Stimulated activated CD8-positive, alpha-beta memory T cell treated with anti-CD3 and anti-CD28 coated beads, Interleukin-4, amount 100 ng/mL, for 48 hours (primary cell): ENCODE data around the gene WHRN.

Source experiments
- DNase-seq: peaks from one replicate; pipeline ENCODE4 v3.0.0-alpha.2; 2020

WHRN gene

DNA sequence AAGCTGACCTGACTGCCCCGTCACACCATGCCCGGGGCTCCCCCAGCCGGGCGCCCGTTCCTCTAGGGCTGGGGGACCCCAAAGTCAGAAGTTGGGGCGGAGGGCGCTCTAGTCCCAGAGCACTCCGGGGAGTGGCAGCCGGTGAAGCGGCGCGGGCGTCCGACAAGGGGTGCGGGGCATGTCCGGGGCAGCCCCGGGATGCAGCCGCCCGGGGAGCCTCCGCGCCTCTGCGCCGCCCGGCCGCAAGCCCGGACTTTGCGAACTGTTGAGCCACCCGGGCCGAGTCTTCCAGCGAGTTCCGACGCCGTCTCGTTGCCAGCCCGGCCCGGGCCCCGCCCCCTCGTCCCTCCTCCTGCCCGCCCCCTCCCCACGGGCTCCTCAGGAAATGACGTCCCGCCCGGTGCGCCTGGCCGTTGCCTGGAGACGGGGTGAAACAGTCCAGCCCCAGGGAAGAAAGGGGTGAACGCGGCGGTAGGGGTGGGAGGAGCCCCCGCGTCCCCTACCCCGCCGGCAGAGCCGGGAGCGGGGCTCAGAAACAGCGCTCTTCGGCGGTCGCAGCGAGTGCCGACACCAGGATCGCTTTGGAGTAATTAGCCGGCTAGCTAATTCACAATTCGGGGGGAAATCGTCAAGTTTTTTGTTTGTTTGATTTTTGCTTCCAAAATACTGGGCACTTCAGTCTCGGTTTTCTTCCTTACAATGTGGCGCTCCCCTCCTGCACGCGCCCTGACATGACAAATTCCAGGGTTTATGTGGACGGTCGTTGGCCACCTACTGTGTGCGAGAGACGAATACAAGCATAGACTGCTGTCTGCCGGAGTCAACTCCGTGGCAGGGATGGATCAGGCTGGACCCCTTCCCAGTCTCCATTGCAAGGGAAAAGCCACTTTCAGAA lies at the start of gene WHRN:
Gene WHRN, minus strand, starts transcription at position 287 of the 895 bp plus-strand sequence. CDS start 672 bp downstream, outside the sequence.
- peak; percentile 93 for DNase-seq

DNA sequence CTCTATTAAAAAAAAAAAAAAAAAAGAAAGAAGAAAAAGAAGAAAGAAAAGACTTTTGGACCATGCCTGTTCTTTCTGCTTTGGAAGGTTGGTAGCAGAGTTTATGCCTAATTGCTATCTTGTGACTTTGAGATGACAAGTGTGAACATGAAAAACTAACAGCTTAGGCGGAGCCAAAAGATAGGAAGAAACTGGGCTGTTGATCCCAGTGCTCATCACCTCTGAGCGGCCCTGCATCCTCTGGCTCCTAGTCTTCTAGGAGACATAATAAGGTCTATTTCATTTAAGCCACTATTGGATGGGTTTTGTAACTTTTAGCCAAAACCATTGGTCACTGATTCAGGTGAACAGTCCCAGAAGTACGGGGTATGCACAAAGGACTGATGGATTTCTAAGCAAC lies 47.9 kb upstream of the WHRN start:
- no peak for DNase-seq

GRCh38 chr9:114552706-114553105 lies 47.4 kb upstream of the WHRN start:
- no peak for DNase-seq

DNA sequence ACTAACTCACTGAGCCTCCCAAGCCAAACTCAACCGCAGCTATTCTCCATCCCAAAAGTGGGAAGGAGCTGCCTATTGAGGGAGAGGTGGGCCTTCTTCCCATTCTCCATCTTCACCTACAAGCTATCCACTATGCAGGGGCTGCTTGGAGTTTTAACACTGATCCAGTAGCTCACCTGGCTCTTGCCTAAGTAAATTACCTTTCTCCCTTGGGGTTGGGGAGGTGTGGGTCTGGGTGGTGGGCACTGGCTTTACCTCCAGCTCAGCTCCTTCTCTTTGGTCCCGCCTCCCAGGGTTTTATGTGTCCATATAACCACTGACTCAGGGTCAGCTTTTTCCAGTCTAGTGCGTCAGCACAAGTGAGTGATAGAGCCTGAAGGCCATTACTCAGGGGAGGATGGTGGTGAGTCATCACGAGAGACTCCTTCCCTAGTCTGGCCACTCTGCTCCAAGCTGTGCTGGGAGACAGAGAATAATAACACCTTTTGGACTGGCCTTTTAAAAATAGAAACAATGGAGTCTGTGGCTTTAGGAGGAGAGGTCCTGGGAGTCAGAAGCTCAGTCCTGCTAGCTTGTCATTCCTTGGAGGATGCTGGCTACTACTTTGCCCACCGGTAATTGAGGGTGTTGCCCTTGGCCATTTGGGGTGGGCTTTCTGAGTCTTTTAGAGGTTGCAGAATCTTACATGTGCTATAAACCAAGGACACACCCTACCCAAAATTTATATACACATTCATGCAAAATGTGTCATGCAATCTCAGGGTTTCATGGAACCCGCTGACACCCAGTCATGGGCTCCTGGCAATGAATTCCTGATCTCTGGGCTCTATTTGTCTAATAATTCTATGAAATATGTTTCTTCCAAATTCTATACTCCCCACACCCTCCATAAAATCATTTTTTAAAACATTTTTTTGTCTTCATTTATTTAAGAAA lies 46.7 kb upstream of the WHRN start:
- no peak for DNase-seq

DNA sequence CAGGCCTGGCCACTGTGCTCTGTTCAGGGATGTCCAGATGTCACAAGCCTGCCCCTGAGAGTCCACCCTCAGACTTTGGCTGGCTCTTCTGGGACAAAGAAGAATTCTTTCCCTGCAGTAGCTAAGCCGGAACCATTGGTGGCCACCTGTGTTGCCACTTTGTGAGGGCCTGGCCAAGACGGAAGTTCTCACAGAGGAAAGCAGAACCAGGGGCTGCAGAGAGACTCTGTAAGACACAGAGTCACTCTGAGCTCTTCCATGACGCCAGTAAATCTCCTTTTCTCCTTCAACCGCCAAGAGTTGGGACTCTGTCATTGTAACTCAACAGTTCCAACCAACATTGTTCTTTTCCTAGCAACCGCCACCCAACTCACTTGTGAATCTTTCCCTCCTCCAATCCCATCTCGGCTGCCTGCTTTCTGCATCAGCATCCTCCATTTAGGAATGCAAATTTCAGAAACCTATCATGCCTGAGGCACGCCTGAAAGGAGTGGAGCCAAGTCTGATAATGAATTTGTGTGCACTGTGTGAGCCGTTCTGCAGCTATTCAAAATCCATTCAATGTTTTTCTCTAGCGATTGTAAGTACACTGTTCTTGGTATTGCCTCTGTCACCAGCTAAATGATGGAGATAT lies 44.5 kb upstream of the WHRN start:
- no peak for DNase-seq

- no peak for DNase-seq
Observed at GRCh38 chr9:114546851-114547250, 41.6 kb upstream of the WHRN start.

- DNase-seq = no peak
Observed at GRCh38 chr9:114545055-114545454, 39.8 kb upstream of the WHRN start.

DNA sequence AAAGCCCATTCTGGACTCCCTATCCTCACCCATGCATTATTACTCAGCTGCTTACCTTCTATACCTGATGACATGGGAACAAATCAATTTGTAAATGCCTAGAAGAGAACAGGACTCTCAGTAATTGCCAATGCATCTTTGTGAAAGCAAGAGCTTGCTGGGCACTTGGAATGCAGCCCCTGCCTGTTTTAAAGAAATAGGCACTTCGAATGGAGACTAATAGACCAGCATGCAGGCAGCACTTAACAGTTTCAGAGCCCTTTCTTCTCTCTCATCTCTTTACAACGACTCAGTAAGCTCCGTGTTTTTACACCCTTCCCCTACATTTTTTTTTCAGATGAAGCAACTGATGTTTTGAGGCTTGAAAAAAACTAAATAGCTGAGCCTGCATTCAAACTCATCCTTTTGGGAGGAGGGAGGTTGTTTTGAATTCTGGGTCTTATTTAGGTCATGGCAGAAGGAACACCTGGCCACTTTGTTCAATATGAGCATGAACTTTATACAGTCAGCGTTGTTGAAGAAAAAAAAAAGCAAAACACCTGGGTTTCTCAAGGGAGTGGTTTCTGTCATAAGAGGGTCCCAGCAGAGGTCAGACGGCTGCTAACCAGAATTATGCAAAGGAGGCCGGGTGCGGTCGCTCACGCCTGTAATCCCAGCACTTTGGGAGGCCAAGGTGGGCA lies 34.6 kb upstream of the WHRN start:
- DNase-seq = no peak

DNA sequence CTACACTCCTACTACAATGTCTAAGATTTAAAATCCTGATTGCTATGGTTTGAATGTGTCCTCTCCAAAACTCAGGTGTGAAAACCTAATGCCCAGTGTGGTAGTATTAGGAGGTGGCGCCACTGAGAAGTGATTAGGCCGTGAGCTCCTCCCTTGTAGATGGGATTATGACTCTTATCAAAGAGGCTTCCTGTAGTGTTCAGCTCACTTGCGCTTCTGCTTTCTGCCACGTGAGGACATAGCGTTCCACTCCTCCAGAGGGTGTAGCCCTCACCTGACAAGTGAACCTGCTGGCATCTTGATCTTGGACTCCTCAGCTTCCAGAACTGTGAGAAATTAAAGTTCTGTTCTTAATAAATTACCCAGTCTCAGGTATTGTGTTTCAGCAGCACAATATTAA lies 33.0 kb upstream of the WHRN start:
- peak; percentile 27 for DNase-seq

GRCh38 chr9:114532561-114533237 lies 27.4 kb upstream of the WHRN start:
- no peak for DNase-seq

- no peak for DNase-seq
Observed at GRCh38 chr9:114529285-114529684, 24.0 kb upstream of the WHRN start.

DNA sequence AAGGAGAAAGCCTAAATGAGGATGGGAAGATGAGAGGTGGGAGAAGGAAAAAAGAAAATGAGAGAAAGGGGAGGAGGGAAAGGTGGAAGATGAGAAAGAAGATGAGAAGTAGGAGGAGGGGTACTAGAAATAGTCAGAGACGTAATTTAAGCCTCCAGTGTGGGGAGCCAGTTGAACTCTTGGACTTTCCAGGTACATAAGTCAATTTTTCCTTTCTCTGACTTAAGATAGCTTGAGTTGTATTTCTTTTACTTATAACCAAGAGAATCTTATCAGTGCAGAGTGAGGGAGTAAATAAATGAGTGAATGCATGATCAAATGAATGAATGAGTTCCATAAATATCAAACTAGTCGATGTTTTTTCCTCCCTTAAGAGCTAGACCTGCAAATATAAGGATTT lies 21.5 kb upstream of the WHRN start:
- DNase-seq = no peak

DNA sequence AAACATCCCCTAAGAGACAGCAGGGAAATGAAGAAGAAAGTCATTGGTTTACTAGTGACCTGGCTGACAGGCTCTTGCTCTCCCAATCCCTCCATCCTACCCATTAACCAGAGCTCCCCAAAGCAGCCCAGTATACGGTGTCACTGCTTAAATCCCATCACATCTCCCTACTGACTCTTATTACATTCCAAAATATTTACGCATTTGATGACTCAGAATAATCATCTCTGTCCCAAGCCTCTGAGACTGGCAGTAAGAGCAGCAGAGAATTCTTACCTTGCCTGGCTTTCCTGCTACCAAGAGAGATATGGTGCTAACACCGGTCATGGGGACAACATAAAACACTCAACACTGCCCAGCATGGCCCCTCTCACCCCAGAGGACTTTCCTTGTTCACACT lies 20.2 kb upstream of the WHRN start:
- DNase-seq = no peak

DNA sequence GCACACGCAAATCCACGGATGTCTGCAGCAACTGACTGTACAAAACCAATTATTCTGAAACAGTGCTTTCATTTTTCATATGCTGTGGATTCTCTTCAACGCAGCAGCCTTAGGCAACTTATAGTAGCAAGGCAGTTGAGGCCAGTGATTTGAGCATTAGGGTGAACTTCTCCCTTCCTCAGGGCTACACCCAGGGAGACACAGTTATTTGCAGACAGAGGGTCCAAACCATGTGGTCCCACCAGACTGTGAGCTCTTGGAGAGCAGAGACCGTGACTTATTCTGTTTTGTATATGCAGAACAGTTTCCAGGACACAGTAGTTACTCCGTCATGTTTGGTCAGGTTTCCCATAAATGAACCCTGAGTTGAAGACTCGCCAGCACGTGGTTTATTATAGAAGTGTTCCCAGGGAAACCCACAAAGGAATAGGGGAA lies 19.0 kb upstream of the WHRN start:
- no peak for DNase-seq

DNA sequence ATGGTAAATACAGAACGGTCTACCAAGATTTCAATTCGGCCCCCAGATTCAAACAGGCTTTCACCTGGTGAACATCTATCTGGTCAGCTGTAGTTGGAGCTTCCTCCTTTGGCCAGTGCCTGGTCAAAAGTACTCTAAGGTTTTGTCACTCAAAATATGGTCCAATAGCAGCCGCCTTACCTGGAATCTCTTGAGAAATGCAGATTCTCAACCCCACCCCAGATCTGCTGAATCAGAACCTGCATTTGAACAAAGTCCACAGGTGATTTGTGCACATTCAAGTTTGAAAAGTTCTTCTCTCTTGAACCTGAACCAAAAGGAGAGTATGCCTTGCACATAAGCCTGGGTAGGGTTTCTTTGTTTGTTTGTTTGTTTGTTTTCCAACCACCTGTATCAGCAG lies 17.6 kb upstream of the WHRN start:
- no peak for DNase-seq

- DNase-seq = no peak
Observed at GRCh38 chr9:114522286-114522685, 17.0 kb upstream of the WHRN start.

- no peak for DNase-seq
Observed at GRCh38 chr9:114521846-114522245, 16.6 kb upstream of the WHRN start.

DNA sequence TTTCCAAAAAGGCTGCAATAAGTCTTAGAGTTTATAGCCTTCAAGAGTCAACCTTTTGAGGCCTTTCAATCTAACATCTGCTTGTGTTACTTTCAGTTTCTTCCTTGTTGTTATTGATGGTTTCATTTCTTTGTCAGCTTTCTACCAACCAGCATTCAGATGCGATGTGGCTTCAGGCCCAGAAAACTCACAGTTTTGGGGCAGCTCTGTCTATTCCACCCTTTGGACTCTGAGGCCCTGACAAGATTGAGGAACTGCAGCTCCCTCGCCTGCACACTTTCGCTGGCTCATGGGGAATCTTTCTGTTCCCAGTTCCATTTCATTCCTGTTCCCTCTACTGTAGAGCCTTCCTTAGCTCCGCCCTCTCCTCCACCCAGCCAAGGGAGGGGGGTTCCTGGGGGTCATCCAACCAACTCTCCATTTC lies 13.3 kb upstream of the WHRN start:
- no peak for DNase-seq

- no peak for DNase-seq
Observed at GRCh38 chr9:114518120-114518519, 12.8 kb upstream of the WHRN start.

DNA sequence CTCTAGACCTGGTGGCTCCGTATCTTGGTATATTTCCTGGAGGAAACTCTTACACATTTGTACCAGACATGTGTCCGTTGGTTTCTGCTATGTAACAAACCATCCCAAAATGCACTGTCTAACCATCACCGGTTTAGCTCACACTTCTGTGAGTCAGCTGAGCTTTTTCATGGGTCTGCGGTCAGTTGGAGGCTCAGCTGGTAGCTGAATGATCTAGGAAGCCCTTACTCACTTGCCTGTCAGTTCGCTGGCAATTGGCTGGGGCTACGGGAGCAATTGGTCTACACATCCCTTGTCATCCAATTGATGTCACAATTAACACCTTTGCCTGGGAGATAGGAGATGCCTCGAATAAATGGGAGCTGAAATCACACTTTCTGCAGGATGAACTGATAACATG lies 11.6 kb upstream of the WHRN start:
- no peak for DNase-seq

- DNase-seq = no peak
Observed at GRCh38 chr9:114515528-114515927, 10.3 kb upstream of the WHRN start.

DNA sequence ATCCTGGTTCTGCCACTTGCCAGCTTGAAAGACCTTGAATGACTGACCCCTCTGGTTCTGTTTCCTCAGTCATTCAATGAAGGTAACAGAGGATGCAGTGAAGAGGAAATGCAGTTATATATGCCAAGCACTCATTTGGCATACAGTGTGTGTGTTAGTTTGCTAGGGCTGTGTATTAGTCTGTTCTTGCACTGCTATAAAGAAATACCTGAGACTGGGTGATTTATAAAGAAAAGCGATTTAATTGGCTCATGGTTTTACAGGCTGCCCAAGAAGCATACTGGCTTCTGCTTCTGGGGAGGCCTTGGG lies 8.6 kb upstream of the WHRN start:
- DNase-seq = no peak
